Measurements from ENCODE around the gene PPP2R5E.

- TF ChIP-seq, protein P1, sequence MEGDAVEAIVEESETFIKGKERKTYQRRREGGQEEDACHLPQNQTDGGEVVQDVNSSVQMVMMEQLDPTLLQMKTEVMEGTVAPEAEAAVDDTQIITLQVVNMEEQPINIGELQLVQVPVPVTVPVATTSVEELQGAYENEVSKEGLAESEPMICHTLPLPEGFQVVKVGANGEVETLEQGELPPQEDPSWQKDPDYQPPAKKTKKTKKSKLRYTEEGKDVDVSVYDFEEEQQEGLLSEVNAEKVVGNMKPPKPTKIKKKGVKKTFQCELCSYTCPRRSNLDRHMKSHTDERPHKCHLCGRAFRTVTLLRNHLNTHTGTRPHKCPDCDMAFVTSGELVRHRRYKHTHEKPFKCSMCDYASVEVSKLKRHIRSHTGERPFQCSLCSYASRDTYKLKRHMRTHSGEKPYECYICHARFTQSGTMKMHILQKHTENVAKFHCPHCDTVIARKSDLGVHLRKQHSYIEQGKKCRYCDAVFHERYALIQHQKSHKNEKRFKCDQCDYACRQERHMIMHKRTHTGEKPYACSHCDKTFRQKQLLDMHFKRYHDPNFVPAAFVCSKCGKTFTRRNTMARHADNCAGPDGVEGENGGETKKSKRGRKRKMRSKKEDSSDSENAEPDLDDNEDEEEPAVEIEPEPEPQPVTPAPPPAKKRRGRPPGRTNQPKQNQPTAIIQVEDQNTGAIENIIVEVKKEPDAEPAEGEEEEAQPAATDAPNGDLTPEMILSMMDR (conservative IDR thresholded peaks at IDR 0.05 in 1 of 2, IDR thresholded peaks at IDR 0.05 in 1 of 2; ENCODE audit: extremely low read depth in 1 of 2, insufficient read depth in 1 of 2, low read depth in 1 of 2, low read length in 2 of 2): no peak
- TF ChIP-seq EZH2 (IDR thresholded peaks at IDR 0.05; ENCODE audit: borderline replicate concordance, low read length): no peak
Measured at GRCh38 chr14:63533474-63533873, 9.7 kb downstream of the PPP2R5E start.
